ENCODE data around the gene NTRK2.

- TF ChIP-seq, protein P1, sequence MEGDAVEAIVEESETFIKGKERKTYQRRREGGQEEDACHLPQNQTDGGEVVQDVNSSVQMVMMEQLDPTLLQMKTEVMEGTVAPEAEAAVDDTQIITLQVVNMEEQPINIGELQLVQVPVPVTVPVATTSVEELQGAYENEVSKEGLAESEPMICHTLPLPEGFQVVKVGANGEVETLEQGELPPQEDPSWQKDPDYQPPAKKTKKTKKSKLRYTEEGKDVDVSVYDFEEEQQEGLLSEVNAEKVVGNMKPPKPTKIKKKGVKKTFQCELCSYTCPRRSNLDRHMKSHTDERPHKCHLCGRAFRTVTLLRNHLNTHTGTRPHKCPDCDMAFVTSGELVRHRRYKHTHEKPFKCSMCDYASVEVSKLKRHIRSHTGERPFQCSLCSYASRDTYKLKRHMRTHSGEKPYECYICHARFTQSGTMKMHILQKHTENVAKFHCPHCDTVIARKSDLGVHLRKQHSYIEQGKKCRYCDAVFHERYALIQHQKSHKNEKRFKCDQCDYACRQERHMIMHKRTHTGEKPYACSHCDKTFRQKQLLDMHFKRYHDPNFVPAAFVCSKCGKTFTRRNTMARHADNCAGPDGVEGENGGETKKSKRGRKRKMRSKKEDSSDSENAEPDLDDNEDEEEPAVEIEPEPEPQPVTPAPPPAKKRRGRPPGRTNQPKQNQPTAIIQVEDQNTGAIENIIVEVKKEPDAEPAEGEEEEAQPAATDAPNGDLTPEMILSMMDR (IDR thresholded peaks at IDR 0.05 in 4 of 5, conservative IDR thresholded peaks at IDR 0.05 in 1 of 5): no peak
- TF ChIP-seq POLR2A (IDR thresholded peaks at IDR 0.05): no peak
Measured at GRCh38 chr9:85009251-85009650, 339.7 kb downstream of the NTRK2 start.
